Measurements from ENCODE around the gene PDE8B.

DNA sequence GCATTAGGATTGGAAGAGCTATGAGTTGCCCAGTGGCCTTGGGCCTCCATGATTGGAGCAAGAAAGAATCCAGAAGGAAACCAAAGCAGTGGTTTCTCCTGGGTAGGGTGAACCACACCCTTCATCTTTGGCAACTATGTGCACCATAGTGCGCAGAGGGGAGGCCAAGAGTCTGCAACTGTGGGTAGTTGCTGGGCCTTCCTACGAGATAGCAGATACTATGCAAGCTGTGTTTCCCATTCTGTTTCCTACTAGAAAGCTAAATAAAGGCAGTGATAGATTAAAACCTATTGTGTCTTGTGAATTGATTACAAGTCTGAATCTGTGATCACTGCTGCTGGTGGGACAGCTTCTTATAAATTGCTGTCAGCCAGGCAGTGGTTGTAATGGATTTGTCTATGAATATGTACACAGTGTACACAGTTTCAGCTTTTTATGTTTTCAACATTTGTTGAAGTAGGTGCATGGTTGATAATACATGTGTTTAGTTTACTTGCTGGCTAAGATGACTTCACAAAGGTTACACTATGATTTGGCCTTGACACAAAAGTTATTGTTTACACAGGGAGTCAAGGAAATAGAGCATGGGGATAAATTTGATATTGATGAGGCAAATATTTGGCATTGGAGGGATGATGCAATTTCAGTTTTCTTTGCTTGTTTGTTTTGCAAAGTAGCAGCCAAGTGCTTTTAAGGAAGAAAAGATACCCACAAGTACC, 23.7 kb upstream of the PDE8B start:
- TF ChIP-seq, protein P1, sequence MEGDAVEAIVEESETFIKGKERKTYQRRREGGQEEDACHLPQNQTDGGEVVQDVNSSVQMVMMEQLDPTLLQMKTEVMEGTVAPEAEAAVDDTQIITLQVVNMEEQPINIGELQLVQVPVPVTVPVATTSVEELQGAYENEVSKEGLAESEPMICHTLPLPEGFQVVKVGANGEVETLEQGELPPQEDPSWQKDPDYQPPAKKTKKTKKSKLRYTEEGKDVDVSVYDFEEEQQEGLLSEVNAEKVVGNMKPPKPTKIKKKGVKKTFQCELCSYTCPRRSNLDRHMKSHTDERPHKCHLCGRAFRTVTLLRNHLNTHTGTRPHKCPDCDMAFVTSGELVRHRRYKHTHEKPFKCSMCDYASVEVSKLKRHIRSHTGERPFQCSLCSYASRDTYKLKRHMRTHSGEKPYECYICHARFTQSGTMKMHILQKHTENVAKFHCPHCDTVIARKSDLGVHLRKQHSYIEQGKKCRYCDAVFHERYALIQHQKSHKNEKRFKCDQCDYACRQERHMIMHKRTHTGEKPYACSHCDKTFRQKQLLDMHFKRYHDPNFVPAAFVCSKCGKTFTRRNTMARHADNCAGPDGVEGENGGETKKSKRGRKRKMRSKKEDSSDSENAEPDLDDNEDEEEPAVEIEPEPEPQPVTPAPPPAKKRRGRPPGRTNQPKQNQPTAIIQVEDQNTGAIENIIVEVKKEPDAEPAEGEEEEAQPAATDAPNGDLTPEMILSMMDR (IDR thresholded peaks at IDR 0.05), result no peak
- TF ChIP-seq EZH2 (IDR thresholded peaks at IDR 0.05; ENCODE audit: borderline replicate concordance, insufficient read depth, low read depth, low read length, poor library complexity, severe bottlenecking), result no peak
